H9 (cell line): ENCODE data around the gene GRID2. TPM values are rescaled to one million over a fixed set of nuclear protein-coding genes. Genes with fewer than 3 reads are reported as not detected.
A peak's percentile ranks its signal among the peaks of the same experiment; 100 is the strongest.

Source experiments
- DNase-seq: peaks from one replicate; pipeline ENCODE4 v3.0.0-alpha.2; 2017
- H2AFZ ChIP-seq: one replicate; pipeline ENCODE4 v1.6.1; 2013; ENCODE audit warnings: mild to moderate bottlenecking, low read length, control low read depth, moderate library complexity
- H2AK5ac ChIP-seq: 2 replicates; pipeline ENCODE4 v1.6.1; 2013; ENCODE audit warnings: low read length, control low read depth, mixed read lengths; ENCODE audit not compliant: insufficient read length
- H2BK120ac ChIP-seq: one replicate; pipeline ENCODE4 v1.6.1; 2013; ENCODE audit warnings: low read depth, mild to moderate bottlenecking, low read length, control low read depth, inconsistent platforms; ENCODE audit not compliant: poor library complexity, severe bottlenecking
- H2BK12ac ChIP-seq: 2 replicates; pipeline ENCODE4 v1.6.1; 2013; ENCODE audit warnings: low read length, control low read depth, mixed read lengths, low read depth; ENCODE audit not compliant: insufficient read length
- H2BK15ac ChIP-seq: 2 replicates; pipeline ENCODE4 v1.6.1; 2013; ENCODE audit warnings: low read depth, low read length, control low read depth
- H2BK20ac ChIP-seq: one replicate; pipeline ENCODE4 v1.6.1; 2013; ENCODE audit warnings: low read depth, mild to moderate bottlenecking, low read length, control low read depth, inconsistent platforms; ENCODE audit not compliant: poor library complexity, severe bottlenecking
- H2BK5ac ChIP-seq: 2 replicates; pipeline ENCODE4 v1.6.1; 2013; ENCODE audit warnings: low read length, control low read depth, mixed read lengths; ENCODE audit not compliant: insufficient read length
- H3K14ac ChIP-seq: 2 replicates; pipeline ENCODE4 v1.6.1; 2013; ENCODE audit warnings: low read length, control low read depth; ENCODE audit not compliant: insufficient read depth
- H3K18ac ChIP-seq: 2 replicates; pipeline ENCODE4 v1.6.1; 2013; ENCODE audit warnings: low read depth, mild to moderate bottlenecking, mixed read lengths, low read length, control low read depth; ENCODE audit not compliant: insufficient read length
- H3K23ac ChIP-seq: 2 replicates; pipeline ENCODE4 v1.6.1; 2013; ENCODE audit warnings: low read length, control low read depth, mixed read lengths, low read depth; ENCODE audit not compliant: insufficient read length
- H3K23me2 ChIP-seq: 2 replicates; pipeline ENCODE4 v1.6.1; 2013; ENCODE audit warnings: low read depth, mild to moderate bottlenecking, mixed read lengths, low read length, control low read depth; ENCODE audit not compliant: insufficient read length, poor library complexity, severe bottlenecking
- H3K27ac ChIP-seq: 2 replicates; pipeline ENCODE4 v1.5.1; 2013; ENCODE audit warnings: low read length, control low read depth, mixed read lengths, low read depth; ENCODE audit not compliant: insufficient read length
- H3K27me3 ChIP-seq: 2 replicates; pipeline ENCODE4 v1.6.1; 2013; ENCODE audit warnings: low read length, control low read depth, inconsistent platforms; ENCODE audit not compliant: insufficient read depth
- H3K4ac ChIP-seq: 2 replicates; pipeline ENCODE4 v1.6.1; 2013; ENCODE audit warnings: low read depth, mild to moderate bottlenecking, control low read depth, inconsistent platforms, low read length, moderate library complexity
- H3K4me1 ChIP-seq: 2 replicates; pipeline ENCODE4 v1.6.1; 2013; ENCODE audit warnings: low read length, control low read depth, inconsistent platforms; ENCODE audit not compliant: insufficient read depth
- H3K4me2 ChIP-seq: 2 replicates; pipeline ENCODE4 v1.6.1; 2013; ENCODE audit warnings: low read length, control low read depth, mixed read lengths; ENCODE audit not compliant: insufficient read length, insufficient read depth
- H3K56ac ChIP-seq: 2 replicates; pipeline ENCODE4 v1.6.1; 2013; ENCODE audit warnings: low read depth, mild to moderate bottlenecking, mixed read lengths, low read length, control low read depth; ENCODE audit not compliant: insufficient read length
- H3K79me1 ChIP-seq: 2 replicates; pipeline ENCODE4 v1.6.1; 2013; ENCODE audit warnings: low read depth, mild to moderate bottlenecking, moderate library complexity, low read length, control low read depth, inconsistent platforms; ENCODE audit not compliant: insufficient read depth, poor library complexity, severe bottlenecking
- H3K79me2 ChIP-seq: 2 replicates; pipeline ENCODE4 v1.6.1; 2013; ENCODE audit warnings: low read length, control low read depth, inconsistent platforms; ENCODE audit not compliant: insufficient read depth
- H3K9ac ChIP-seq: 2 replicates; pipeline ENCODE4 v1.6.1; 2013; ENCODE audit warnings: low read length, control low read depth, mixed read lengths; ENCODE audit not compliant: insufficient read length; ENCODE audit errors: extremely low read depth
- H3K9me3 ChIP-seq: one replicate; pipeline ENCODE4 v1.6.1; 2013; ENCODE audit warnings: low read depth, low read length, inconsistent platforms; ENCODE audit not compliant: control insufficient read depth
- H3T11ph ChIP-seq: one replicate; pipeline ENCODE4 v1.6.1; 2013; ENCODE audit warnings: mild to moderate bottlenecking, low read length, control low read depth, inconsistent platforms
- H4K20me1 ChIP-seq: one replicate; pipeline ENCODE4 v1.6.1; 2013; ENCODE audit not compliant: control insufficient read depth, insufficient read length, insufficient read depth
- H4K5ac ChIP-seq: 2 replicates; pipeline ENCODE4 v1.6.1; 2013; ENCODE audit warnings: low read depth, mild to moderate bottlenecking, mixed read lengths, low read length, control low read depth; ENCODE audit not compliant: insufficient read length
- H4K8ac ChIP-seq: replicated peaks from 2 replicates; pipeline ENCODE4 v1.6.1; 2013; ENCODE audit warnings: low read length, control low read depth, mixed read lengths, low read depth; ENCODE audit not compliant: insufficient read length
- H4K91ac ChIP-seq: 2 replicates; pipeline ENCODE4 v1.6.1; 2013; ENCODE audit warnings: low read depth, mild to moderate bottlenecking, moderate library complexity, mixed read lengths, low read length, control low read depth; ENCODE audit not compliant: insufficient read length
- H3K27ac Mint-ChIP-seq, 3 experiments: 2 replicates in 2 of 3; 3 replicates in 1 of 3; pipeline ENCODE4 v1.8.0; 2020 to 2021; ENCODE audit warnings: mixed read lengths in 3 of 3, mild to moderate bottlenecking in 1 of 3, moderate library complexity in 1 of 3
- H3K27me3 Mint-ChIP-seq: 2 replicates; pipeline ENCODE4 v1.8.0; 2021; ENCODE audit warnings: low read depth, mild to moderate bottlenecking, moderate library complexity, mixed read lengths
- H3K36me3 Mint-ChIP-seq, 3 experiments: 2 replicates in 2 of 3; 3 replicates in 1 of 3; pipeline ENCODE4 v1.8.0; 2020 to 2021; ENCODE audit warnings: low read depth in 3 of 3, mixed read lengths in 3 of 3; ENCODE audit not compliant: insufficient read depth in 1 of 3
- H3K4me1 Mint-ChIP-seq, 2 experiments: 2 replicates each; pipeline ENCODE4 v1.8.0; 2020; ENCODE audit warnings: mixed read lengths in 2 of 2
- H3K4me3 Mint-ChIP-seq, 2 experiments: 2 replicates in 1 of 2; 3 replicates in 1 of 2; pipeline ENCODE4 v1.8.0; 2020 to 2021; ENCODE audit warnings: mild to moderate bottlenecking in 2 of 2, mixed read lengths in 2 of 2, moderate library complexity in 1 of 2
- H3K9me3 Mint-ChIP-seq, 2 experiments: 2 replicates in 1 of 2; 3 replicates in 1 of 2; pipeline ENCODE4 v1.8.0; 2020; ENCODE audit warnings: mild to moderate bottlenecking in 2 of 2, mixed read lengths in 2 of 2, moderate library complexity in 1 of 2
- CTCF ChIP-seq: fragments of 200-600 bp; sonication (generic); conservative IDR thresholded peaks from 3 replicates; pipeline ENCODE4 v1.8.0; 2021; ENCODE audit warnings: antibody characterized with exemption, mild to moderate bottlenecking
- WGBS: extraction: QIAGEN DNeasy Blood & Tissue Kit; methylation state at CpG from one replicate; pipeline ENCODE4 v1.1.7; 2013; ENCODE audit warnings: missing lambda C conversion rate, low lambda C conversion rate, mixed read lengths; ENCODE audit not compliant: insufficient read length; ENCODE audit errors: extremely low coverage; 5-methylcytosine and 5-hydroxymethylcytosine counted together
- total RNA-seq: library from RNA; stranded (reverse); gene quantifications from 2 replicates; pipeline ENCODE4 v1.2.1, GENCODE V29; 2021

The GRID2 gene
- total RNA-seq, 1 experiment from 2014 or later: 21.8 TPM

- Histone ChIP-seq H4K8ac (no peak overlapping the region), H2BK20ac (no peak overlapping the region), H3K14ac (no peak overlapping the region), H2BK5ac (no peak overlapping the region), H4K5ac (no peak overlapping the region), H3K23me2 (no peaks in the 10 kb centered on the region), H3K79me1 (no peaks in the 10 kb centered on the region), H2AFZ (no peak overlapping the region), H2AK5ac (no peak overlapping the region), H3K27ac (no peak overlapping the region), H2BK120ac (no peak overlapping the region), H2BK15ac (no peak overlapping the region), H3K4ac (no peak overlapping the region), H4K91ac (no peak overlapping the region), H3K23ac (no peak overlapping the region), H2BK12ac (no peak overlapping the region), H3K9me3 (no peaks in the 10 kb centered on the region), H3T11ph (no peak overlapping the region), H3K4me2 (no peak overlapping the region), H3K9ac (no peak overlapping the region), H3K4me1 (no peaks in the 10 kb centered on the region; the same call in 1 of the 2 replicates), H3K79me2 (no peaks in the 10 kb centered on the region), H3K27me3 (no peaks in the 10 kb centered on the region), H4K20me1 (no peaks in the 10 kb centered on the region), H3K56ac (no peak overlapping the region), H3K18ac (no peak overlapping the region)
- no peaks in the 10 kb centered on the region for H3K9me3 Mint-ChIP-seq
- no peaks in the 10 kb centered on the region for H3K27me3 Mint-ChIP-seq
- no peak for DNase-seq
- no peak for TF ChIP-seq CTCF
- no peaks in the 10 kb centered on the region for H3K36me3 Mint-ChIP-seq
- no CpG with 5 or more reads among the region's 3 CpGs for WGBS
- H3K4me1 Mint-ChIP-seq: peaks cover 6 to 10% of the 10 kb centered on the region in 2 experiments
- peak overlapping the region in 1 of 3 experiments; percentile 11; a peak in 1 of 7 replicates for H3K27ac Mint-ChIP-seq
- H3K4me3 Mint-ChIP-seq: no peak overlapping the region
Measured at GRCh38 chr4:92634882-92635281, 331.1 kb downstream of the GRID2 start.
